ENCODE results near the gene MYO9B. TPM values are rescaled to one million over a fixed set of nuclear protein-coding genes. Genes with fewer than 3 reads are reported as not detected.

Gene MYO9B
- total RNA-seq, 1 experiment from 2014 or later, result 74.6 TPM

GRCh38 chr19:17232258-17232657 is 156.7 kb downstream of the MYO9B start:
- ChIA-PET RAD21 (ENCODE audit: low non-redundant PET in 1 of 2, low total read pairs in 2 of 2, uncharacterized antibody in 2 of 2, unreplicated experiment in 2 of 2) (no interaction called here), CTCF (no interaction called here), POLR2A (no interaction called here)
- Histone ChIP-seq H2AFZ (ENCODE audit: low read depth, low read length, poor library complexity, severe bottlenecking) (no peak overlapping the region), H3K4me1 (ENCODE audit: control insufficient read depth in 1 of 2, insufficient read depth in 2 of 2, low read length in 2 of 2) (peaks cover 20 to 28% of the 10 kb centered on the region in 2 experiments), H3K79me2 (ENCODE audit: insufficient read depth, low read length) (peaks cover 62% of the 10 kb centered on the region), H3K27ac (ENCODE audit: low read depth, low read length) (no peak overlapping the region; the same call in 1 of the 2 replicates), H3K4me2 (ENCODE audit: low read length) (no peak overlapping the region), H3K9ac (ENCODE audit: low read length) (no peak overlapping the region), H3K4me3 (replicated peaks in 1 of 2; ENCODE audit: low read depth in 1 of 2, low read length in 2 of 2) (no peak overlapping the region), H4K20me1 (ENCODE audit: insufficient read depth) (peaks cover 7% of the 10 kb centered on the region; the same call in 1 of the 2 replicates), H3K27me3 (ENCODE audit: insufficient read depth, low read length) (no peaks in the 10 kb centered on the region), H3K9me2 (ENCODE audit: insufficient read depth) (no peaks in the 10 kb centered on the region), H3K36me3 (ENCODE audit: control insufficient read depth in 1 of 2, insufficient read depth in 2 of 2, low read length in 2 of 2) (peaks cover 12 to 16% of the 10 kb centered on the region in 2 experiments; a peak in 3 of 4 replicates), H3K9me3 (ENCODE audit: control insufficient read depth in 1 of 2, insufficient read depth in 1 of 2, low read depth in 1 of 2, low read length in 2 of 2) (no peaks in the 10 kb centered on the region)
- DNase-seq (ENCODE audit: low read depth, low spot score) (no peak), ATAC-seq (no peak)
- intact Hi-C loops (cut with micrococcal nuclease), result no loop called here
- BruUV-seq (replicated peaks), result no TSS peak
- TF ChIP-seq ELF1 (IDR thresholded peaks at IDR 0.05; ENCODE audit: borderline replicate concordance, low read depth) (no peak), MAX (IDR thresholded peaks at IDR 0.05) (no peak), EGR1 (IDR thresholded peaks at IDR 0.05; ENCODE audit: low read depth) (no peak), CTCF (IDR thresholded peaks at IDR 0.05 in 2 of 3, conservative IDR thresholded peaks at IDR 0.05 in 1 of 3; ENCODE audit: borderline replicate concordance in 1 of 3, insufficient read depth in 1 of 3, low read depth in 2 of 3, low read length in 2 of 3) (no peak), CEBPB (IDR thresholded peaks at IDR 0.05; ENCODE audit: low read depth) (no peak), ZFX (IDR thresholded peaks at IDR 0.05) (no peak), ZBTB33 (IDR thresholded peaks at IDR 0.05; ENCODE audit: extremely low read depth, insufficient replicate concordance, low read length) (no peak), REST (IDR thresholded peaks at IDR 0.05; ENCODE audit: low read depth) (no peak), SP1 (IDR thresholded peaks at IDR 0.05; ENCODE audit: low read depth) (no peak), TCF7L2 (IDR thresholded peaks at IDR 0.05; ENCODE audit: borderline replicate concordance, extremely low read depth, insufficient read depth, insufficient read length) (no peak), SRF (IDR thresholded peaks at IDR 0.05; ENCODE audit: low read depth) (no peak), YY1 (IDR thresholded peaks at IDR 0.05; ENCODE audit: extremely low read depth, insufficient replicate concordance, low read depth, low read length) (no peak), SIN3A (IDR thresholded peaks at IDR 0.05; ENCODE audit: low read depth) (no peak), CBX3 (IDR thresholded peaks at IDR 0.05; ENCODE audit: low read depth) (no peak), EZH2 (IDR thresholded peaks at IDR 0.05) (no peak), EZH2phosphoT487 (IDR thresholded peaks at IDR 0.05; ENCODE audit: borderline replicate concordance) (no peak), ATF3 (IDR thresholded peaks at IDR 0.05) (no peak), RAD21 (IDR thresholded peaks at IDR 0.05; ENCODE audit: low read depth) (no peak), POLR2AphosphoS5 (IDR thresholded peaks at IDR 0.05; ENCODE audit: low read depth, low read length) (no peak)

All from HCT116 (cell line).